Vagina (tissue), 2 donors: ENCODE results near the gene ARFIP1. TPM values are rescaled to one million over a fixed set of nuclear protein-coding genes. Genes with fewer than 3 reads are reported as not detected.

Experiments
- DNase-seq, 2 donors: peaks; one replicate each; pipeline ENCODE4 v3.0.0-alpha.2; 2017; ENCODE audit errors: extremely low spot score in 2 of 2
- H3K27ac ChIP-seq: fragments of 200-600 bp; sonication (generic); one replicate; pipeline ENCODE4 v1.5.1; 2019
- H3K27me3 ChIP-seq: fragments of 200-600 bp; sonication (generic); one replicate; pipeline ENCODE4 v1.5.1; 2019
- H3K36me3 ChIP-seq, 2 donors: fragments of 200-600 bp; sonication (generic); one replicate each; pipeline ENCODE4 v1.5.1; 2017 to 2019
- H3K4me1 ChIP-seq: fragments of 200-600 bp; sonication (generic); one replicate; pipeline ENCODE4 v1.5.1; 2019
- H3K4me3 ChIP-seq, 2 donors: fragments of 200-600 bp; sonication (generic); 1 replicate in 1 of 2; 2 replicates in 1 of 2; pipeline ENCODE4 v1.5.1; 2016 to 2019
- H3K9me3 ChIP-seq: fragments of 200-600 bp; sonication (generic); one replicate; pipeline ENCODE4 v1.5.1; 2019
- CTCF ChIP-seq, 3 experiments: fragments of 450-650 bp in 2 of 3; fragments of 200-600 bp in 1 of 3; sonication (generic) in 1 of 3; IDR thresholded peaks; one replicate each; pipeline ENCODE4 v1.5.1; 2017 to 2019; ENCODE audit warnings: antibody characterized with exemption in 3 of 3, mild to moderate bottlenecking in 2 of 3, moderate library complexity in 2 of 3
- POLR2A ChIP-seq, 2 donors: fragments of 450-650 bp; IDR thresholded peaks; one replicate each; pipeline ENCODE4 v1.6.1; 2017; ENCODE audit warnings: antibody characterized with exemption in 2 of 2, mild to moderate bottlenecking in 2 of 2, moderate library complexity in 2 of 2
- POLR2AphosphoS5 ChIP-seq, 2 donors: sonication (generic); formaldehyde crosslinking; IDR thresholded peaks; one replicate each; pipeline ENCODE4 v1.9.0; 2017; ENCODE audit warnings: antibody characterized with exemption in 2 of 2, mild to moderate bottlenecking in 2 of 2, low read depth in 1 of 2; ENCODE audit not compliant: insufficient read depth in 1 of 2
- intact Hi-C: fragments of 100-400 bp; cut with DNase I; formaldehyde crosslinking; loops from one replicate; pipeline ENCODE4 v1.15.1; 2023
- total RNA-seq: library from RNA; depleted of rRNA; stranded (reverse); fragments of >200 nt; gene quantifications from one replicate; pipeline ENCODE4 v1.2.3, GENCODE V29; 2016

Gene ARFIP1
- total RNA-seq, 1 donor from 2014 or later = 19.4 TPM

- no peak for TF ChIP-seq CTCF (IDR thresholded peaks at IDR 0.05)
- no peak for TF ChIP-seq POLR2AphosphoS5 (IDR thresholded peaks at IDR 0.05; ENCODE audit: insufficient read depth in 1 of 2, low read depth in 1 of 2)
- no peak for TF ChIP-seq POLR2A (IDR thresholded peaks at IDR 0.05)
- intact Hi-C loops = no loop called here
- Histone ChIP-seq H3K9me3 (no peaks in the 10 kb centered on the region), H3K36me3 (no peaks in the 10 kb centered on the region), H3K27ac (no peak overlapping the region), H3K4me3 (no peak overlapping the region), H3K27me3 (no peaks in the 10 kb centered on the region), H3K4me1 (no peaks in the 10 kb centered on the region)
- no peak for DNase-seq
These were observed 102.2 kb downstream of the ARFIP1 start for GRCh38 chr4:152881974-152882373.

GRCh38 chr4:152885185-152885584, 105.4 kb downstream of the ARFIP1 start:
- Histone ChIP-seq H3K27me3 (no peaks in the 10 kb centered on the region), H3K9me3 (no peaks in the 10 kb centered on the region), H3K27ac (no peak overlapping the region), H3K4me1 (no peaks in the 10 kb centered on the region), H3K4me3 (no peak overlapping the region), H3K36me3 (peaks cover 0 to 3% of the 10 kb centered on the region in 2 donors)
- DNase-seq = no peak
- intact Hi-C loops = no loop called here
- TF ChIP-seq CTCF (IDR thresholded peaks at IDR 0.05) = no peak
- TF ChIP-seq POLR2A (IDR thresholded peaks at IDR 0.05) = no peak
- TF ChIP-seq POLR2AphosphoS5 (IDR thresholded peaks at IDR 0.05; ENCODE audit: insufficient read depth in 1 of 2, low read depth in 1 of 2) = no peak

DNA sequence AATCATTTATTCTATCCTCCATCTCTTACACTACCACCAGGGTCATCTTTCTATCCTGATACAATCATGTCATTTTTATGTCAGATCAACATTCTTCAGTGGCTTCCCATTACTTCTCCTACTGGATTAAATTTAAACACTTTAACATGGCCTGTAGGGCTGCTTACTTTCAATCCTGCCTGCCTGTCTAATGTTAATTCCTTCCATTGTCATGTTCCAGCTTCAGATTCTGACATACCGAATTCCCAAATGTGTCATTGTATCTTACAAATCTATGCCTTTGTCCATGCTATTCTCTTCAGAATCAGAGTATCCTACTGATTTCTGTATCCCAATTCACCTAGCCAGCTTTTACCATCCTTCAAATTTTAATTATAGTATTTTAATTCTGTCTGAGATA, 106.4 kb downstream of the ARFIP1 start:
- Histone ChIP-seq H3K4me3 (no peak overlapping the region), H3K36me3 (peaks cover 0 to 3% of the 10 kb centered on the region in 2 donors), H3K27ac (no peak overlapping the region), H3K9me3 (no peaks in the 10 kb centered on the region), H3K27me3 (no peaks in the 10 kb centered on the region), H3K4me1 (no peaks in the 10 kb centered on the region)
- TF ChIP-seq POLR2A (IDR thresholded peaks at IDR 0.05) = no peak
- intact Hi-C loops = no loop called here
- no peak for DNase-seq

- no peak for TF ChIP-seq POLR2AphosphoS5 (IDR thresholded peaks at IDR 0.05; ENCODE audit: insufficient read depth in 1 of 2, low read depth in 1 of 2)
- TF ChIP-seq CTCF (IDR thresholded peaks at IDR 0.05) = no peak
- no peak for TF ChIP-seq POLR2A (IDR thresholded peaks at IDR 0.05)
- intact Hi-C loops = no loop called here
- H3K36me3 ChIP-seq = peaks cover 0 to 12% of the 10 kb centered on the region in 2 donors
- no peaks in the 10 kb centered on the region for H3K4me1 ChIP-seq
- H3K27me3 ChIP-seq = no peaks in the 10 kb centered on the region
- H3K27ac ChIP-seq = no peak overlapping the region
- no peak for DNase-seq
- no peak overlapping the region for H3K4me3 ChIP-seq
- H3K9me3 ChIP-seq = no peaks in the 10 kb centered on the region
These were observed 108.2 kb downstream of the ARFIP1 start for GRCh38 chr4:152887981-152888380.

GRCh38 chr4:152892974-152893373, 113.2 kb downstream of the ARFIP1 start:
- no peak for DNase-seq
- Histone ChIP-seq H3K9me3 (no peaks in the 10 kb centered on the region), H3K4me3 (no peak overlapping the region), H3K27me3 (no peaks in the 10 kb centered on the region), H3K27ac (no peak overlapping the region), H3K36me3 (peaks cover 0 to 11% of the 10 kb centered on the region in 2 donors), H3K4me1 (no peaks in the 10 kb centered on the region)
- intact Hi-C loops = no loop called here
- no peak for TF ChIP-seq CTCF (IDR thresholded peaks at IDR 0.05)
- TF ChIP-seq POLR2AphosphoS5 (IDR thresholded peaks at IDR 0.05; ENCODE audit: insufficient read depth in 1 of 2, low read depth in 1 of 2) = no peak
- no peak for TF ChIP-seq POLR2A (IDR thresholded peaks at IDR 0.05)

DNA sequence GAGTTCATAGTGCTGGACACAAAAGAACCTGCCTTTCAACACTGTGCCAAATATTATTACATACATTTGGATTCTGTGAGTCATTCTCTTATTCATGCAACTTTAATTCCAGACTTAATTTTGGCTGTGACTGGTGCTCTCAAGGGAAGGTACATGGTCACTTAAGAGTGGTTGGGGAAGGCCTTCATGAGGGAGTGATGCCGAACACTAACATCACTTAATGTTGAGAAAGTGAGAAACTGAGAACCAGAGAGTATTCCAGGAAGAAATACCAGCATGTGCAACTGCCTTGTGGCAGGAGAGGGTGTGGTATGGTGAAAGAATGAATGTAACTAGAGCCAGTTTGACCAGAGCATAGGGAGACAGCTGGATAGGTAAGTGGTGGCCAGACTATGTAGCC, 114.9 kb downstream of the ARFIP1 start:
- Histone ChIP-seq H3K4me3 (no peak overlapping the region), H3K36me3 (peaks cover 0 to 9% of the 10 kb centered on the region in 2 donors), H3K9me3 (no peaks in the 10 kb centered on the region), H3K4me1 (no peaks in the 10 kb centered on the region), H3K27me3 (no peaks in the 10 kb centered on the region), H3K27ac (no peak overlapping the region)
- no peak for DNase-seq
- TF ChIP-seq CTCF (IDR thresholded peaks at IDR 0.05) = no peak
- no peak for TF ChIP-seq POLR2A (IDR thresholded peaks at IDR 0.05)
- no peak for TF ChIP-seq POLR2AphosphoS5 (IDR thresholded peaks at IDR 0.05; ENCODE audit: insufficient read depth in 1 of 2, low read depth in 1 of 2)
- intact Hi-C loops = no loop called here
